Right lobe of liver (tissue), 4 donors: Measurements from ENCODE around the gene INPP5D.

Experiments used
- POLR2A ChIP-seq: fragments of 450-650 bp; IDR thresholded peaks from one replicate; pipeline ENCODE4 v1.6.1; 2017; ENCODE audit warnings: antibody characterized with exemption, mild to moderate bottlenecking
- TF ChIP-seq, protein P1 (sequence below), 4 donors: fragments of 200-600 bp in 3 of 4; fragments of 450-650 bp in 1 of 4; IDR thresholded peaks; one replicate each; pipeline versions ENCODE4 v1.5.1 to v1.8.0; 2016 to 2022; ENCODE audit warnings: antibody characterized with exemption in 4 of 4, mild to moderate bottlenecking in 2 of 4
- donor health status: DM: no; HTN: no; CAD: no.
- donor health status: DM: no; HTN: no; CAD: no.
- donor health status: DM: no; HTN: yes; CAD: no.

DNA sequence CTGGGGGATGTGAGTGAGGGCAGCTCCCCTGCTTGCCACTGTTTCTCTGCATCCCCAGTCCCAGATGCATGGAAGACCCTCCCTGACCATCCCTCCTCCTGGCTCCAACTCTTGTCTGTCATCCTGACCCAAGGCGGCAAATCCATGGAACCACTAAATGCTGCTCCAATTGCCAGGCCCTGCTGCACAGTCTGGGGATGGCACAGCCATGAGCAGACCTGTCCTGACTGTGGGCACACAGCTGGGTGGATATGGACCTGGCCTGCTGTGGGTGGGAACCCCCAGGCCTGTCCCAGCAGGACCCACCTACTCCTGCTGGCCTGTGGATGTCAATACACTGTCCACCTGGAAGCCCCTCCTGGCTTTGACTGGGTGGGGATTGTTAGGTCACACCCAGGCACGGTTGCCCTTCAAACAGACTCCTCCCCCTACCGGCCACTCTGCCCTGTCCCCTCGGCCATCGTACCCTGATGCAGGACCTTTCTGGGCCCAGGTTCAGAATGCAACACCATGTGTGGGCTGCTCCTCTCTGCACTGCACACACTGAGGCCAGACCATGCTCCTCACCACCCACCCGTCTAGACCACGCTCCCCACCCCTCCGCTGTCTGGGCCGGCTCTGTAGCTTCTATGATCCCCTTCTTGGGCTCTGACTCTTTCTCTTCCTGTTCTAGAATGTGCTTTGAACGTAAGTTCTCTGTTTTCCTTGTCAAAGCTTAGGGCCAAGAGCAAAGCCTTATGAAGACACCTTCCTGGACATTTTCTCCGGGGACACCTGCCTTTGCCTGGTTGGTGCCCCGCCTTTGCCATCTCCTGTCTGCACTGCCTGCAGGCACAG lies 57.9 kb downstream of the INPP5D start:
- TF ChIP-seq, protein P1, sequence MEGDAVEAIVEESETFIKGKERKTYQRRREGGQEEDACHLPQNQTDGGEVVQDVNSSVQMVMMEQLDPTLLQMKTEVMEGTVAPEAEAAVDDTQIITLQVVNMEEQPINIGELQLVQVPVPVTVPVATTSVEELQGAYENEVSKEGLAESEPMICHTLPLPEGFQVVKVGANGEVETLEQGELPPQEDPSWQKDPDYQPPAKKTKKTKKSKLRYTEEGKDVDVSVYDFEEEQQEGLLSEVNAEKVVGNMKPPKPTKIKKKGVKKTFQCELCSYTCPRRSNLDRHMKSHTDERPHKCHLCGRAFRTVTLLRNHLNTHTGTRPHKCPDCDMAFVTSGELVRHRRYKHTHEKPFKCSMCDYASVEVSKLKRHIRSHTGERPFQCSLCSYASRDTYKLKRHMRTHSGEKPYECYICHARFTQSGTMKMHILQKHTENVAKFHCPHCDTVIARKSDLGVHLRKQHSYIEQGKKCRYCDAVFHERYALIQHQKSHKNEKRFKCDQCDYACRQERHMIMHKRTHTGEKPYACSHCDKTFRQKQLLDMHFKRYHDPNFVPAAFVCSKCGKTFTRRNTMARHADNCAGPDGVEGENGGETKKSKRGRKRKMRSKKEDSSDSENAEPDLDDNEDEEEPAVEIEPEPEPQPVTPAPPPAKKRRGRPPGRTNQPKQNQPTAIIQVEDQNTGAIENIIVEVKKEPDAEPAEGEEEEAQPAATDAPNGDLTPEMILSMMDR (IDR thresholded peaks at IDR 0.05): no peak
- no peak for TF ChIP-seq POLR2A
